ENCODE data around the gene ZNF266.

Gene ZNF266

DNA sequence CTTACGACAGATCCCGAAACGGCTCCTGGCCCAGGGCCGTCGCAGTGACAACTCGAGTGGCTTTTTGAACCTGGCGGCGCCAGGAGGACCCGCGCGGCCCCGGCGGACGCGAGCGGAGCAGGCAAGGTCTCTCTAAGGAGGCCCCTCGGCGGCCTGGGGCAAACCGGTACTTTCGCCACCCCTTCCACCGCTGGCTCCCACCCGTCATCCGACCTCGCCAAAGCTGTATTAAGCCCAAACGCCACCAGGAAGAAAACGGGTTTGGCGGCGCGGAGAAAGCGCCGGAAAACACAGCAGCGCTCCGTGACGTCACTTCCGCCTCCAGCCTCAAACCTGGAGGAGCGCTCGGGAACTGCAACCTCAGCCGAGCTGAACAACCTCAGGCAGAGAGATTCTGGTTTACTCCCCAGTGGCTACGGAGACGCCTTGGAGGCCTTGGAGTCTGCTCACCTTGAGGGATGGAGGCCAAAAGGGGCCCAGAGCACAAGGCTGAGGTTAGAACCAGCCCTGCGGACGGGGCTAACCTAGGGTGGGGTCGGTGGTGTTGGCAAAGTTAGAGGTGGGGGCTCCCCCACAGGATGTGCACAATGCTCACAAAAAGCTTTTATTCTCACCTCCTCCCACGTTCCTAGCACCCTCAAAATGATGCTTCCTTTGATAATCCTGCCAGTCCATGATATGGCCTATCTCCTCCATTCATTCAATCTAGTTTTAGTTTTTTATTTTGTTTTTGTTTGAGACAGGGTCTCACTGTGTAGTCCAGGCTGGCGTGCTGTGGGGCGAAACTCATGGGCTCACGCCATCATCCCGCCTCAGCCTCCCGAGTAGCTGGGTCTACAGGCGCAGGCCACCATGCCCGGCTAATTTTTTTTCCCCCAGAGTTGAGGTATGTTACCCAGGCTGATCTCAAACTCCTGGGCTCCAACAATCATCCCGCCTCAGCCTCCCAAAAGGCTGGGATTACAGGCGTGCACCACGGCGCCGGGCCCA, at the start of gene ZNF266:
Gene ZNF266 (minus strand): TSS at position 295 of the 990 bp plus-strand sequence. CDS start 15,484 bp downstream, outside the sequence.
- Histone ChIP-seq H3K27me3 (replicated peaks; ENCODE audit: control insufficient read depth, insufficient read depth, low read length) (no peaks in the 10 kb centered on the region), H3K36me3 (ENCODE audit: control insufficient read depth, insufficient read depth, low read length) (peaks cover 5% of the 10 kb centered on the region), H3K4me3 (replicated peaks; ENCODE audit: low read depth, low read length) (peak within 1 kb of the TSS; percentile 63)
- TF ChIP-seq, protein P1, sequence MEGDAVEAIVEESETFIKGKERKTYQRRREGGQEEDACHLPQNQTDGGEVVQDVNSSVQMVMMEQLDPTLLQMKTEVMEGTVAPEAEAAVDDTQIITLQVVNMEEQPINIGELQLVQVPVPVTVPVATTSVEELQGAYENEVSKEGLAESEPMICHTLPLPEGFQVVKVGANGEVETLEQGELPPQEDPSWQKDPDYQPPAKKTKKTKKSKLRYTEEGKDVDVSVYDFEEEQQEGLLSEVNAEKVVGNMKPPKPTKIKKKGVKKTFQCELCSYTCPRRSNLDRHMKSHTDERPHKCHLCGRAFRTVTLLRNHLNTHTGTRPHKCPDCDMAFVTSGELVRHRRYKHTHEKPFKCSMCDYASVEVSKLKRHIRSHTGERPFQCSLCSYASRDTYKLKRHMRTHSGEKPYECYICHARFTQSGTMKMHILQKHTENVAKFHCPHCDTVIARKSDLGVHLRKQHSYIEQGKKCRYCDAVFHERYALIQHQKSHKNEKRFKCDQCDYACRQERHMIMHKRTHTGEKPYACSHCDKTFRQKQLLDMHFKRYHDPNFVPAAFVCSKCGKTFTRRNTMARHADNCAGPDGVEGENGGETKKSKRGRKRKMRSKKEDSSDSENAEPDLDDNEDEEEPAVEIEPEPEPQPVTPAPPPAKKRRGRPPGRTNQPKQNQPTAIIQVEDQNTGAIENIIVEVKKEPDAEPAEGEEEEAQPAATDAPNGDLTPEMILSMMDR (IDR thresholded peaks at IDR 0.05; ENCODE audit: insufficient read depth, low read length, poor library complexity, severe bottlenecking), result peak; percentile 50
- peak; percentile 89 for DNase-seq (ENCODE audit: extremely low read depth, insufficient read length)

DNA sequence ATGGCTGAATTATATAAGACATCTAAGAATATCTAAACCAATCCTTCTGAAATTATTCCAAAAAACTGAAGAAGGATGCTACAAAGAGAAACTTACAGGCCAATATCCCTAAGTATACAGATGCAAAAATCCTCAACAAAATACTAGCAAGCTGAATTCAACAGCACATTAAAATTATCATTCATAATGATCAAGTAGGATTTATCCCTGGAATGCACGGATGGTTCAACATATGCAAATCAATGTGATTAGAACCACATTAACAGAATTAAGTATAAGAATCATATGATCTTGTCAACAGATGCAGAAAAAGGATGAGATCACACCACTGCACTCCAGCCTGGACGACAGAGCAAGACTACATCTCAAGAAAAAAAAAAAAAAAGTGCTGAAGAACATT, 49.8 kb upstream of the ZNF266 start:
- H3K4me3 ChIP-seq (replicated peaks; ENCODE audit: low read depth, low read length), result no peak overlapping the region
- no peak for DNase-seq (ENCODE audit: extremely low read depth, insufficient read length)
- TF ChIP-seq, protein P1 (IDR thresholded peaks at IDR 0.05; ENCODE audit: insufficient read depth, low read length, poor library complexity, severe bottlenecking), result no peak

DNA sequence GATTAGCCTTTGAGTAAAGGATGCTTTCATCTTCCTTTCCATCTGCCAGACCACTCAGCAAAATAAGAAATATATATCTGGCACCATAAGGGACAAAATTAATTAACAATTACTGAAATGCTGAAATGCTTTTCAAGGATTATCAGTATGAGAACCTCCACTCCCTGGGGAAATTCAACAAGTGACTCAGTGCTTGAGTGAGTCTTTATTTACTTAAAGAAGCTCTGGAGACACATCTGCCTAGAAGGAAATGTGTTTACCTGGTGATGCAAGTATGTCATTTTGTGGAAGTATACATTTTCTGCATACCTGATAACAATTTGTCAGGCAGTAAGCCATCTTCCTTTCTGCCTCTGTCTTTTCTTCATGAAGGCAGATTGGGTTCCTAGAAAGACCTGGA, 39.6 kb upstream of the ZNF266 start:
- DNase-seq (ENCODE audit: extremely low read depth, insufficient read length), result no peak
- H3K36me3 ChIP-seq (ENCODE audit: control insufficient read depth, insufficient read depth, low read length), result no peaks in the 10 kb centered on the region
- H3K4me3 ChIP-seq (replicated peaks; ENCODE audit: low read depth, low read length), result no peak overlapping the region
- H3K27me3 ChIP-seq (replicated peaks; ENCODE audit: control insufficient read depth, insufficient read depth, low read length), result no peaks in the 10 kb centered on the region
- TF ChIP-seq, protein P1 (IDR thresholded peaks at IDR 0.05; ENCODE audit: insufficient read depth, low read length, poor library complexity, severe bottlenecking), result no peak

More for the DNA sequence above, 49.8 kb upstream of the ZNF266 start:
- Histone ChIP-seq H3K36me3 (ENCODE audit: control insufficient read depth, insufficient read depth, low read length) (no peaks in the 10 kb centered on the region), H3K27me3 (replicated peaks; ENCODE audit: control insufficient read depth, insufficient read depth, low read length) (no peaks in the 10 kb centered on the region)

DNA sequence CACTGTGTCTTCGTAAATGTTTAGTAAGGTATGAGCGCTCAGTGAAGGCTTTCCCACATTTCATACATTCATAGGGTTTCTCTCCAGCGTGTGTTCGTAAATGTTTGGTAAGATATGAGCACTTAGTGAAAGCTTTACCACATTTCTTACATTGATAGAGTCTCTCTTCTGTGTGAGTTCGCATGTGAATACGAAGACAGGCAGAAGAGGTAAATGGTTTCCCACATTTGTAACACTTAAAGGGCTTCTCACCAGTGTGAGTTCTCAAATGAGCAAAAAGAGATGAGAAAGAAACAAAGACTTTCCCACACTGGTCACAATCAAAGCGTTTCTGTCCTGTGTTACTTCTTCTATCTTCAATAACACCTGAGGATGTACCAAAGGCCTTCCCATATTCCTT, 31.8 kb upstream of the ZNF266 start:
- Histone ChIP-seq H3K4me3 (replicated peaks; ENCODE audit: low read depth, low read length) (no peak overlapping the region), H3K36me3 (ENCODE audit: control insufficient read depth, insufficient read depth, low read length) (no peaks in the 10 kb centered on the region)
- no peak for DNase-seq (ENCODE audit: extremely low read depth, insufficient read length)

DNA sequence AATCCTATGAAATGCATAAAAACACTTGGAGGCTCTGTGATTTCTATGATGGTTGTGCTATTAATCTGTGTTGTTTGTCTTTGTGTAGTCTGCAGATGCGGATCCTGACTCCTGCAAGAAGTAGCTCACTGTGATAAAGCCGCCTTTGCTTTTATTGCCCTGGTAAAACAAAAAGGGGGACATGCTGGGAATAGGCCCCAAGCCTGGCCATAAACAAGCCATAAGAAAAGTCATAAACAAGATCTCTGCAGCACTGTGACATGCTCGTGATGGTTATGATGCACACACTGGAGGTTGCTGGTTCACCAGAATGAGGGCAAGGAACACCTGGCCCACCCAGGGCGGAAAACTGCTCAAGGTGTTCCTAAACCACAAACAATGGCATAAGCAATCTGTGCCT, 26.6 kb upstream of the ZNF266 start:
- Histone ChIP-seq H3K27me3 (replicated peaks; ENCODE audit: control insufficient read depth, insufficient read depth, low read length) (no peaks in the 10 kb centered on the region), H3K4me3 (replicated peaks; ENCODE audit: low read depth, low read length) (no peak overlapping the region), H3K36me3 (ENCODE audit: control insufficient read depth, insufficient read depth, low read length) (no peaks in the 10 kb centered on the region)
- TF ChIP-seq, protein P1 (IDR thresholded peaks at IDR 0.05; ENCODE audit: insufficient read depth, low read length, poor library complexity, severe bottlenecking), result no peak
- no peak for DNase-seq (ENCODE audit: extremely low read depth, insufficient read length)

More for the DNA sequence above, 31.8 kb upstream of the ZNF266 start:
- no peaks in the 10 kb centered on the region for H3K27me3 ChIP-seq (replicated peaks; ENCODE audit: control insufficient read depth, insufficient read depth, low read length)
- TF ChIP-seq, protein P1 (IDR thresholded peaks at IDR 0.05; ENCODE audit: insufficient read depth, low read length, poor library complexity, severe bottlenecking), result no peak
